HL-60 (cell line): ENCODE measurements around the gene CMC1.

Source experiments
- DNase-seq, 2 experiments: peaks; one replicate each; pipeline ENCODE4 v3.0.0-alpha.2; 2010 to 2020; ENCODE audit warnings: low read depth in 1 of 2, low spot score in 1 of 2
- H3K27ac ChIP-seq: fragments of 250-450 bp; sonication (Bioruptor Pico); replicated peaks from 2 replicates; pipeline ENCODE4 v1.5.1; 2020; ENCODE audit warnings: mild to moderate bottlenecking, moderate library complexity
- H3K27me3 ChIP-seq: fragments of 250-450 bp; sonication (Bioruptor Pico); 2 replicates; pipeline ENCODE4 v1.5.1; 2021; ENCODE audit warnings: mild to moderate bottlenecking, moderate library complexity; ENCODE audit not compliant: insufficient read depth, poor library complexity, severe bottlenecking
- H3K4me3 ChIP-seq: replicated peaks from 2 replicates; pipeline ENCODE4 v1.5.1; 2011; ENCODE audit warnings: mild to moderate bottlenecking, control low read depth, low read length; ENCODE audit not compliant: insufficient read depth
- GABPA ChIP-seq: IDR thresholded peaks from 2 replicates; pipeline ENCODE4 v1.6.1; 2012; ENCODE audit warnings: low read depth
- POLR2AphosphoS5 ChIP-seq: IDR thresholded peaks from 2 replicates; pipeline ENCODE4 v1.6.1; 2012; ENCODE audit warnings: low read depth
- SPI1 ChIP-seq: IDR thresholded peaks from 2 replicates; pipeline ENCODE4 v1.6.1; 2012; ENCODE audit warnings: low read depth, mild to moderate bottlenecking, borderline replicate concordance
- TF ChIP-seq, protein P1 (sequence below): IDR thresholded peaks from 2 replicates; pipeline ENCODE4 v1.6.1; 2012; ENCODE audit warnings: low read depth; ENCODE audit not compliant: insufficient replicate concordance
- TF ChIP-seq, protein P2 (sequence below): IDR thresholded peaks from one replicate; pipeline ENCODE4 v1.5.1; 2011; ENCODE audit warnings: low read length, control low read depth, inconsistent platforms; ENCODE audit not compliant: insufficient read depth

CMC1 gene

DNA sequence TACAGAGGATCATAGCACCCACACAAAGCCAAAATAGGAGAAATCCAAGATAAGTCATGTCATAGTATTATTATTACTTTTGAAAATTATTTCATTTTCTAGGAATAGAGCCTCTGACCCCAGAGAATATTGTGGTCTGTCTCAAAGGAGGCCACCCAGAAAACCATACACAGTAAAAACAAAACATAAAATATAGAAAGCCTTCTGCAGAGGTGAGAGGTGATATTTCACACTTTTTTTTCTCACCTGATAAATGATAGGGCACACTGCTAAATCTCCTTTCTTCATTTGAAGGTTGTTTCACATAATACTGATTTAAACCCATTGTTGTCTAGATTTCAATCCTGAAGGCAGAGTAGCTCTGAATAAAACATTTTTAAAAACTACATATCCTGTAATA, 7.0 kb upstream of the CMC1 start:
- DNase-seq: no peak
- Histone ChIP-seq H3K27me3 (no peaks in the 10 kb centered on the region), H3K4me3 (no peak overlapping the region), H3K27ac (no peak overlapping the region)
- TF ChIP-seq GABPA (no peak), SPI1 (no peak), POLR2AphosphoS5 (no peak)
- TF ChIP-seq, protein P1, sequence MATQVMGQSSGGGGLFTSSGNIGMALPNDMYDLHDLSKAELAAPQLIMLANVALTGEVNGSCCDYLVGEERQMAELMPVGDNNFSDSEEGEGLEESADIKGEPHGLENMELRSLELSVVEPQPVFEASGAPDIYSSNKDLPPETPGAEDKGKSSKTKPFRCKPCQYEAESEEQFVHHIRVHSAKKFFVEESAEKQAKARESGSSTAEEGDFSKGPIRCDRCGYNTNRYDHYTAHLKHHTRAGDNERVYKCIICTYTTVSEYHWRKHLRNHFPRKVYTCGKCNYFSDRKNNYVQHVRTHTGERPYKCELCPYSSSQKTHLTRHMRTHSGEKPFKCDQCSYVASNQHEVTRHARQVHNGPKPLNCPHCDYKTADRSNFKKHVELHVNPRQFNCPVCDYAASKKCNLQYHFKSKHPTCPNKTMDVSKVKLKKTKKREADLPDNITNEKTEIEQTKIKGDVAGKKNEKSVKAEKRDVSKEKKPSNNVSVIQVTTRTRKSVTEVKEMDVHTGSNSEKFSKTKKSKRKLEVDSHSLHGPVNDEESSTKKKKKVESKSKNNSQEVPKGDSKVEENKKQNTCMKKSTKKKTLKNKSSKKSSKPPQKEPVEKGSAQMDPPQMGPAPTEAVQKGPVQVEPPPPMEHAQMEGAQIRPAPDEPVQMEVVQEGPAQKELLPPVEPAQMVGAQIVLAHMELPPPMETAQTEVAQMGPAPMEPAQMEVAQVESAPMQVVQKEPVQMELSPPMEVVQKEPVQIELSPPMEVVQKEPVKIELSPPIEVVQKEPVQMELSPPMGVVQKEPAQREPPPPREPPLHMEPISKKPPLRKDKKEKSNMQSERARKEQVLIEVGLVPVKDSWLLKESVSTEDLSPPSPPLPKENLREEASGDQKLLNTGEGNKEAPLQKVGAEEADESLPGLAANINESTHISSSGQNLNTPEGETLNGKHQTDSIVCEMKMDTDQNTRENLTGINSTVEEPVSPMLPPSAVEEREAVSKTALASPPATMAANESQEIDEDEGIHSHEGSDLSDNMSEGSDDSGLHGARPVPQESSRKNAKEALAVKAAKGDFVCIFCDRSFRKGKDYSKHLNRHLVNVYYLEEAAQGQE: no peak
- TF ChIP-seq, protein P2, sequence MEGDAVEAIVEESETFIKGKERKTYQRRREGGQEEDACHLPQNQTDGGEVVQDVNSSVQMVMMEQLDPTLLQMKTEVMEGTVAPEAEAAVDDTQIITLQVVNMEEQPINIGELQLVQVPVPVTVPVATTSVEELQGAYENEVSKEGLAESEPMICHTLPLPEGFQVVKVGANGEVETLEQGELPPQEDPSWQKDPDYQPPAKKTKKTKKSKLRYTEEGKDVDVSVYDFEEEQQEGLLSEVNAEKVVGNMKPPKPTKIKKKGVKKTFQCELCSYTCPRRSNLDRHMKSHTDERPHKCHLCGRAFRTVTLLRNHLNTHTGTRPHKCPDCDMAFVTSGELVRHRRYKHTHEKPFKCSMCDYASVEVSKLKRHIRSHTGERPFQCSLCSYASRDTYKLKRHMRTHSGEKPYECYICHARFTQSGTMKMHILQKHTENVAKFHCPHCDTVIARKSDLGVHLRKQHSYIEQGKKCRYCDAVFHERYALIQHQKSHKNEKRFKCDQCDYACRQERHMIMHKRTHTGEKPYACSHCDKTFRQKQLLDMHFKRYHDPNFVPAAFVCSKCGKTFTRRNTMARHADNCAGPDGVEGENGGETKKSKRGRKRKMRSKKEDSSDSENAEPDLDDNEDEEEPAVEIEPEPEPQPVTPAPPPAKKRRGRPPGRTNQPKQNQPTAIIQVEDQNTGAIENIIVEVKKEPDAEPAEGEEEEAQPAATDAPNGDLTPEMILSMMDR: no peak

GRCh38 chr3:28239108-28239507, 2.3 kb upstream of the CMC1 start:
- no peaks in the 10 kb centered on the region for H3K27me3 ChIP-seq
- TF ChIP-seq, protein P1: no peak
- TF ChIP-seq GABPA (no peak), POLR2AphosphoS5 (no peak), SPI1 (no peak)
- TF ChIP-seq, protein P2: no peak
- no peak overlapping the region for H3K27ac ChIP-seq
- H3K4me3 ChIP-seq: no peak overlapping the region
- DNase-seq: no peak

GRCh38 chr3:28240441-28240840, 978 bp upstream of the CMC1 start:
- DNase-seq: no peak
- H3K27me3 ChIP-seq: no peaks in the 10 kb centered on the region
- no peak overlapping the region for H3K27ac ChIP-seq
- H3K4me3 ChIP-seq: no peak overlapping the region
- TF ChIP-seq GABPA: no peak

DNA sequence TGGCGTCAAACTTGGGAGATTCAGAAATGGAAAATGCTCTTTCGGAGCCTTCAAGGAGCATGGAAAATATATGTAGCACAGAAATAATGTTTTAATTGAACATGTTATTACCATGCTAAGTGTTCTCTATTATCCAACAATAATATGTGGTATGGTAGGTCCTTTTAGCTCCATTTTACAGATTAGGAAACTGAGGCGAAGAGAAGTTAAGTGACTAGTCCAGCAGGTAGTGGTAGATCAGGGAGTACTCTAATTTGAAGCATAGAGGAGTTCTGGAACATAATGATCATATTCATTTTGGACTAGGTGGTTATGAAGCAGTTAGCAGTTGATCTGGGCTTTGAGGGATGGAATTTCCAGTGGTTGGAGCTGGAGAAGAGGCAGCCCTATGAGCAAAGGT, 1.1 kb downstream of the CMC1 start:
- no peak for DNase-seq
- no peak for TF ChIP-seq POLR2AphosphoS5
- TF ChIP-seq, protein P1: no peak
- TF ChIP-seq, protein P2: no peak
- TF ChIP-seq SPI1: no peak
- no peak for TF ChIP-seq GABPA
- Histone ChIP-seq H3K27me3 (no peaks in the 10 kb centered on the region), H3K27ac (peak overlapping the region; percentile 90), H3K4me3 (peak overlapping the region; percentile 89)
